HG02852 (cell line): ENCODE results near the gene KIF21B.

ENCODE experiments used
- ATAC-seq: cut with Tn5 transposase; IDR thresholded peaks from one replicate; pipeline ENCODE4 v1.9.1; 2021; ENCODE audit warnings: mild to moderate bottlenecking, moderate library complexity; ENCODE audit not compliant: unreplicated experiment

The KIF21B gene, protein sequence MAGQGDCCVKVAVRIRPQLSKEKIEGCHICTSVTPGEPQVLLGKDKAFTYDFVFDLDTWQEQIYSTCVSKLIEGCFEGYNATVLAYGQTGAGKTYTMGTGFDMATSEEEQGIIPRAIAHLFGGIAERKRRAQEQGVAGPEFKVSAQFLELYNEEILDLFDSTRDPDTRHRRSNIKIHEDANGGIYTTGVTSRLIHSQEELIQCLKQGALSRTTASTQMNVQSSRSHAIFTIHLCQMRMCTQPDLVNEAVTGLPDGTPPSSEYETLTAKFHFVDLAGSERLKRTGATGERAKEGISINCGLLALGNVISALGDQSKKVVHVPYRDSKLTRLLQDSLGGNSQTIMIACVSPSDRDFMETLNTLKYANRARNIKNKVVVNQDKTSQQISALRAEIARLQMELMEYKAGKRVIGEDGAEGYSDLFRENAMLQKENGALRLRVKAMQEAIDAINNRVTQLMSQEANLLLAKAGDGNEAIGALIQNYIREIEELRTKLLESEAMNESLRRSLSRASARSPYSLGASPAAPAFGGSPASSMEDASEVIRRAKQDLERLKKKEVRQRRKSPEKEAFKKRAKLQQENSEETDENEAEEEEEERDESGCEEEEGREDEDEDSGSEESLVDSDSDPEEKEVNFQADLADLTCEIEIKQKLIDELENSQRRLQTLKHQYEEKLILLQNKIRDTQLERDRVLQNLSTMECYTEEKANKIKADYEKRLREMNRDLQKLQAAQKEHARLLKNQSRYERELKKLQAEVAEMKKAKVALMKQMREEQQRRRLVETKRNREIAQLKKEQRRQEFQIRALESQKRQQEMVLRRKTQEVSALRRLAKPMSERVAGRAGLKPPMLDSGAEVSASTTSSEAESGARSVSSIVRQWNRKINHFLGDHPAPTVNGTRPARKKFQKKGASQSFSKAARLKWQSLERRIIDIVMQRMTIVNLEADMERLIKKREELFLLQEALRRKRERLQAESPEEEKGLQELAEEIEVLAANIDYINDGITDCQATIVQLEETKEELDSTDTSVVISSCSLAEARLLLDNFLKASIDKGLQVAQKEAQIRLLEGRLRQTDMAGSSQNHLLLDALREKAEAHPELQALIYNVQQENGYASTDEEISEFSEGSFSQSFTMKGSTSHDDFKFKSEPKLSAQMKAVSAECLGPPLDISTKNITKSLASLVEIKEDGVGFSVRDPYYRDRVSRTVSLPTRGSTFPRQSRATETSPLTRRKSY (N-terminal part only)

DNA sequence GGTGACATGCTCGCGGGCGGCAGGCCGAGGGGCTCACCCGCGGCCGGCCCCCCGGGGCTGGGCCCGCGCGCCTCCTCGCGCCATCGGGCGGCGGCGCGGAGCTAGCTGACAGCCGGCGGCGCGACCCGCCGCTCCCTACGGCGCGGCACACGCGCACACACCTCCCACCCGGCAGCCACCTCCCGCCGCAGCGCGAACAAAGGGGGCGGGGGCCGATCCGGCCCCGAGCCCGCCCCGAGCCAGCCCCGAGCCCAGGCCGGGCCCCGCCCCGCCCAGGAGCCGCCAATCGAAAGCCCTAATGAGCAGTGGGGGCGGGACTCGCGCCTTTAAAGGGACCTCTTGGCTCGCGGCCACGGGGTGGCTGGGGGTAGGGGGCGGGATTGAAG is at the start of gene KIF21B:
Gene KIF21B, minus strand, starts transcription at position 198 of the 386 bp plus-strand sequence. CDS start 331 bp downstream, outside the sequence.
- ATAC-seq, result peak; percentile 57

DNA sequence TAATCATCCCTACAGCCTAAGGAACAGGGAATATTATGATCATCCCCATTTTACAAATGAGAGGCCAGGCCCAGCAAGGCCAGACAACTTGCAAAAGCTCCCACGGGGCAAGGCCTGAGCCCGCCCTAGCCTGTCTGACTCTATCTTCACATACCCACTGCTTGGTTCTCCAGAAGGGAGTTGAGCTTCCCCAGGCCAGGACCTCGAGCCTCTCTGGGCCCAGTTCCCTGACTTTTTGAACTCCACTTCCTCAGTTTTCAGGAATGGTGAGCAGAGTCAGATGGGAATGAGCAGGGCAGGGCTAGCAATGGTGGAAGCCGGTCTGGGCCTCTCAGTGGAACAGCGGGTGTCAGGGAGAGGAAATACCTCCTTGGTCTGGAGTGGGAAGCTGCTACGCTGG is 49.4 kb upstream of the KIF21B start:
- ATAC-seq, result no peak

DNA sequence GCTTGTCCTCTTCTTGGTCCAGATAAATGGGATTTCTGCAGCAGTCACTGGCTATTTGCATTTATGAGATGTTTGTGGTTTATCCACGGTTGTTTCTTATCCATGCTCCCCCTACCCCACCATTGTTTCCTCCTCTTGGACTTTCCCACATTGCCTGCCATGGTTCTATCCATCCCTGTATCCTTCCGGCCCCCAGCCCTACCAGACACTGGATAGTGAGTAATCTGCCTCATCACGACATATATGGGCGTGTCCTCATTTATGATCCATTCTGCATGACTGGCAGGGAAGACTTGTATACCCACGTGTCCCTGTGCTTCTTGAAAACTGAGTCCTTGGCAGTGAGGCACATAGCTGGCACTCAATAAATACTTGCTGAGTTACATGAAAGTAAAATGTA is 48.6 kb upstream of the KIF21B start:
- no peak for ATAC-seq

DNA sequence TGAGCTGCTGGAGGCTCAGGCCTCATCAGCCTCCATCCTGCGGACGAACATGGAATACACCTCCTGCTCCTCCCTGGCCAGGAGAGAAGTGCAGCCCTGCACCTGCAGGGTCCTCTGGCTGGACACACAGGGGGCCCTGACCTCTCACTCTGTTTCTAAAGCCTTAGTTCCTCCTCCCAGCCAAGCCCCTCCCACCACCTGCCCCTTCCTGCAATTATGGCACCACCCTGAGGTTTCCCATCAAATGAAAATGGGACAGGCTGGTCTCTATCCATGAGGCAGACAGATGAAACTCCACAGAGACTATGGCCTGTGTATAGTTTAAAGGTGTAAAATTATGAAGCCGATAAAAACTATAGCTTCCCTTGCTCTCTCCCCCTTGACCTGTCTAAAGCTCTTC is 46.1 kb upstream of the KIF21B start:
- no peak for ATAC-seq

DNA sequence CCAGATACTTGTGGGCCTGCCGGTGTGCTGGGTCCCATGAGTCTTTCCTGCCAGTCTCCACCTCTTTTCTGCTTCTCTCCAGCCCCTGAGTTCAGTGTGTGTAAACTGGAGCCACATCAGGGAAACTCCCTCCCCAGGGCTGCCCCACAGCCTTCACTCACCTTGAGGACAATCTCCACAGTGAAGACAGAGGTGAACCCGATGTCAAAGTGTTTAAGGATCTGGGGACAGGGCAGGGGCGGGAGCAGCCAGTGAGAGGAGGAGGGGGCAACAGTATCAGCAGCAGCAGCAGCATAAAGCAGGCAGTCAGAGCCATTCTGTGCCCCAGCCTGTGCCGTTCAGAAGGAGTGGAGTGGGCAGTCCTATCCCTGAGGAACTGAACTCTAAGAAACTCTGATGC is 45.5 kb upstream of the KIF21B start:
- no peak for ATAC-seq

DNA sequence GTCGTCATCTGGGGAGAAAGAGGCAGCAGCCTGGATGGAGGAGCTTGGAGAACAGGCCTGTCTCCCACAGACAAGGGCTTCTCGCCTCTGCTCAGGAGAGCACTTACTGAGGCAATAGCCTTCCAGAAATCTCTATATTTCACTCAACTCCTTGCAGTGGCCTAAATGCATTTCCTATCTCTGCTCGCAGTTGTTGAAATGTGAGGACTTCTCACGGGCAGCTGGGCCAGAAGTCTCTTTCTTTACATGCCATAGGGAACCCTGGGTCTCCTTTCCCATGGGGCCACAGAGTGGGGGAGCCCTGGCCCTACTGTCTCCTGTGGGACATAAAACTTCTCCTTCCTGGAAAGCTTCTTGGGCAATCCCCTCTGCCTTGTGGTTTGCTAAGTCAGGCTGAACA is 43.5 kb upstream of the KIF21B start:
- ATAC-seq, result no peak

DNA sequence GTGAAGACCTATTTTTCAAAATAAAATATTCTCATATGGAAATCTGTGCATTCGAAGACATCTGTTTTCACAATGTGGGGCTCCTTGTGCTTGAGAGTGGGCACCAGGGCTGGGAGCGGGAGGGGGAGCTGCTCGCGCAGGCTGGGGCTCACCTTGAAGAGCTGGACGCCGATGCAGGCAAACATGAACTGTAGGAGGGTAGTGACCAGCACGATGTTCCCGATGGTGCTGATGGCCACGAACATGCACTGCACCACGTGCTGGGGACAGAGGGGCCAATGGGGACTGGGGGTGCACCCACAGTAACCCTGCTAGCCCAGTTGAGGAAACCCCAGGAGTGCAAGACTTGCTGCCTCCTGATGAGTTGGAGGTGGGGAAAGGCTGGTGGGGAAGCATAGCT is 42.2 kb upstream of the KIF21B start:
- no peak for ATAC-seq

DNA sequence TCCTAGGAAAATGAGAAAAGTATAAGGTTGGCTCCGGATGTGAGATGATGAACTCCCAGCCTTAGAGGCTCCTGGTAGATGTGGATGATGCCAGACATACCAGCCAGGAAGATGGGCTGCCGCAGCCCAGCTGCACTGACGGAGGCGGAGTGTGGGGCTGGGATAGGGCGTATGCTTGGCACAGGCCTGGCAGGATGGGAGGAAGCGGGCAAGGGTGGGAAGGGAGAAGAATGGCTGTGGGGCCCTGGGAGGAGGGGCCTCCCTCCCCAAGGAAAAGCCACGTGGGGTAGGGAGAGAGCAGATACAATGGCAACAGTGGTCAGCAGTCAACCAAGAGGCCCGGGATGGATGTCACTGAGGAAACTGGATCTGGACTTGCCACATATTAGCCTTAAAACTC is 41.3 kb upstream of the KIF21B start:
- no peak for ATAC-seq

DNA sequence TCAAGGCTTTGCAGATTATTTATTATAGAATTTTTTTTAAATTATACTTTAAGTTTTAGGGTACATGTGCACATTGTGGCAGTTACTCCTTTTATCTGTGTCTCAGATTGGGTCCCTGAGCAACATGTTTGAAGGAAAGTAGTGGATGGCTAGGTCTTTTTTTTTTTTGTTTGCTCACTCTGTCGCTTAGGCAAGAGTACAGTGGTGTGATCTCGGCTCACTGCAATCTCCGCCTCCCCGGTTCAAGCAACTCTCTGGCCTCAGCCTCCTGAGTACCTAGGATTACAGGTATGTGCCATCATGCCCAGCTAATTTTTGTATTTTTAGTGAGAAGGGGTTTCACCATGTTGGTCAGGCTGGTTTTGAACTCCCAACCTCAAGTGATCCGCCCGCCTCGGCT is 39.6 kb upstream of the KIF21B start:
- no peak for ATAC-seq

DNA sequence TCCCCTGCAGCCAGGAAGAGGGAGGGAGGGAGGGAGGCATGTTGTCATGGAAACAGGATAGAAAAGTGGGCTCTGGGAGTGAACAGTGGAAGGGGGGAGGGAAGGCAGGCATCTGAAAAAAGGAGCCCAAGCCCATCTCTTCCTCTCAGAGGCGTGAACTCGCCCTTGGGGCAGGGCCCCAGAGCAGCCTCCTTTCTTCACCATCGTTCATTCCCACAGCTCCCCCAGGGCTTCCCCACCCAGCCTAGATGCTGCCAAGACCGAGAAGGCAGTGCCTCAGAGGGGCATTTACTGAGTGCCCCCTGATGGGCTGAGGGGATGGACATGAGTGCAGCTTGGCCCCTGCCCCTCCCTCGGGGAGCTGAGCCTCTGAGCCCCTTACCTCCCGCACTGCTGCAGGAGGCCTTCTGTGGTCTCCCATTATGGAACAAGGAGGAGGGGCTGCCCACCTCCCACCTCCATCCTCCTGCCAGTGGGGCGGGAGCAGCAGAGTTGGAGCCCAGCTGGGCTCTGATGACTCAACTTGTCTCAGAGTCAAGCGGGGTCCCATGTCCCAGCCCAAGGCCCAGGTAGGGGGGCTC is 39.1 kb upstream of the KIF21B start:
- no peak for ATAC-seq

DNA sequence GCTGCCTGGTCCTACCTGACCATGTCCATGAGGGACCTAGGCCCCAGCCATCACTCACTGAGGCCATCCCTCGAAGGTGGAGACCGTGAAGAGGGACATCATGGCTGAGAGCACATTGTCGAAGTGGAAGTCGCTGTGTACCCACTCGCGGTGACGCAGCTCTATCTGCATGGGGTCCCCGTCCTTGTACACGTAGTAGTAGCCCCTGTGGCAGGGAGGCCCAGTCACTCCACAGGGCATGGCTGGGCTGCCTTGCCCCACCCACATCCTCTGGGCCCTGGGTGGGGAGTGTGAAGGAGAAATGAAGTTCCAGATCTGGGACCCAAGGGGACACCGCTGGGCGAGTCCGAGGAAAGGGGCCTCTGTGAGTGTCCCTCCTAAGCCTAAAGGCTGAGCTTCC is 38.4 kb upstream of the KIF21B start:
- no peak for ATAC-seq

DNA sequence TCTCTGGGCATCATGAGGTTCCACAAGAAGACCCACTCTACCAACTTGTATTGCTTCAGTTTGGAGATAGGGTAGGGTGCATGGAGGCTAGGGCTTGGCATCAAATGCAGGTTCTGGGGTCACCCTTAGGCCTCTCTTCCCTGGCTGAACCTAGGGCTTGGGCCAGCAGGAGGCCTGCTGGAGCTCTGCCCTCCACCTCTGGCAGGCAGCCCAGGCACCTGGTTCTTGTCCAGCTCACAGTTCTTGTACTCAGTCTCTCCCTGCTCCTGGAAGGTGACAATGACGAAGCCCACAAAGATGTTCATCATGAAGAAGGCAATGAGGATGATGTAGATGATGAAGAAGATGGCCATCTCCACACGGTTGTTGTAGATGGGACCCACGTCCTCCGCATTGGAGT is 37.5 kb upstream of the KIF21B start:
- ATAC-seq, result no peak

DNA sequence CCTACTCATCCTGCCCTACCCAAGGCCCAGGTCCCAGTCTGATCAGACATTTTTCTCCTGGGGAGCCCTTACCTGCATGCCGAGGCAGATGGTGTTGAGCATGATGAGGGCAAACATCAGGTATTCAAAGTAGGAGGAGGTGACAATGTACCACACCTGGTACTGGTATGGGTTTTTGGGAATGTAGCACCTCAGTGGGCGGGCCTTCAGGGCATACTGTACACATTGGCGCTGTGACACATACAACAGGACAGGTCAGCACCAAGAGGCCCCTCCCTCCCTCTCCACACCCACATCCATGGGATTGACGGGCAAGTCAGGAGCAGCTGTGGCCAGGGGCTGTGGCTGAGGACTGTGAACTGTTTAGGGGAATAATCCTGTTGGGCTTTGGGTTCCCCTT is 37.1 kb upstream of the KIF21B start:
- no peak for ATAC-seq

DNA sequence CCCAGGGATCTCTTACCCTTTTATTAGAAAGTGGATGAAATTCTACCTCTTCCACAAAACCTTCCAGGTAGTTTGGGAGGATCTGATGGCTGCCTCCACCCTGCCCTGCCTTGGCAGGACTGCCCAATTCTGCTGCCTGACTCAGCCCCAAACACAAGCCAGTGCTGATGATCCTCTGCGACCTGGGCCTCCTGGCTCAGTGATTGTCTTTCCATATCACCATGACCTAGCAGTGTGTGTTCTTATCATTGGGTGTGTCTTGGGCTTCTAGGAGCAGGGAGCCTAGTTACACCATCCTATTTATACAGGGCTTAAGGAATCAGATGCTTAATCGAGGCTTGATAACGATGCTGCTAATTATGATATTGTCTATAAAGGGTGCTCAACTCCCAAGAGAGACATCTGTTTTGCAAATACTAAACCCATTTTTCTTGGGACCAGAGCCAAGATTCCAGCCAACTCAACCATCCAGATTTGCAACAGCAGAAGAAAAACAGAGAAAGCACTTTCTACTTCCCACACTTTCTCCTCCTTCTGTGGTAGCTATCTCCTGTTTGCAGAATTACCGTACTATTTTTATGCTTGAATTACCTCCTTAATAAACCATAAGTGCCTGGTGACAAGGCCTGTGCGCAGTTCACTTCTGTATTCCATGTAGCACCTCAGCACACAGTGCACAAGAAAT is 36.5 kb upstream of the KIF21B start:
- no peak for ATAC-seq

DNA sequence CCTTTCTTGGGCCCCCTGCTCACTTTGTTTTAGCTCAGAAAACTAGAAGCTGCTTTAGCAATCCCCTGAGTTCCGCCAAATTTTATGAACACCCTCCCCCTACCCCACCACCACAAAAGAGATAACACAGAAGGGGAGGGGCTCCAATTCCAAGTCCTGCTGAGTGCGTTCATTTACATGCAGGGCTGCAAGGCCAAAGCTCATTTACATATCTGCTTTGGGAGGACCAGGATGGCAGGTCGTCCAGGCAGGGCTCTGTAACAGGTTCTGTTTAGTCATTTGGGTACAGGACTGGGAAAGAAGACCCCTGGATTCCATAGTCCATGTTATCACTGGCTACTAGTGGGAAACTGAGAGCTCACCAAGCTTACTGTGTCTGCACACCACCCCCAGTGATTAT is 35.9 kb upstream of the KIF21B start:
- no peak for ATAC-seq

DNA sequence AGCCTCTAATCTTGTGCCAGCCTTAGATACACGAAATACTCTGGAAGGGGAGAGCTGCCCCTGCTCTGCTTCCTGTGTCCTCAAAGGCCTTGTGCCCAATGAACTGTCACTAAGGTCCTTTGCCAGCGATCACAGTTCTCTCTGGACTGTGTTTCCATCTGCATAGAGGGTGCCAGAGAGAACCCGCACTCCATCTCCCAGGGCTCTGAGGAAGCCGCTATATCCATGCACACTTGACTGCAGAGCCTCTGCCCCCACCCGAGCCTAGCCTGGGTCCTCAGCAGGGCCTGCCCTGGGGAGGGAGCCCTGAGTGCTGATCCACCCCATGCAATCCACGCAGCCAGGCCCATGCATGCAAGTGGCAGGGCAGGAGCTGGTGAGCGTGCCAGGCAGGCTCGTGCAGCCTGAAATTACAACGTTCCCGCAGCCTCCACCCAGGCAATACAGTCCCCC is 30.6 kb upstream of the KIF21B start:
- no peak for ATAC-seq

DNA sequence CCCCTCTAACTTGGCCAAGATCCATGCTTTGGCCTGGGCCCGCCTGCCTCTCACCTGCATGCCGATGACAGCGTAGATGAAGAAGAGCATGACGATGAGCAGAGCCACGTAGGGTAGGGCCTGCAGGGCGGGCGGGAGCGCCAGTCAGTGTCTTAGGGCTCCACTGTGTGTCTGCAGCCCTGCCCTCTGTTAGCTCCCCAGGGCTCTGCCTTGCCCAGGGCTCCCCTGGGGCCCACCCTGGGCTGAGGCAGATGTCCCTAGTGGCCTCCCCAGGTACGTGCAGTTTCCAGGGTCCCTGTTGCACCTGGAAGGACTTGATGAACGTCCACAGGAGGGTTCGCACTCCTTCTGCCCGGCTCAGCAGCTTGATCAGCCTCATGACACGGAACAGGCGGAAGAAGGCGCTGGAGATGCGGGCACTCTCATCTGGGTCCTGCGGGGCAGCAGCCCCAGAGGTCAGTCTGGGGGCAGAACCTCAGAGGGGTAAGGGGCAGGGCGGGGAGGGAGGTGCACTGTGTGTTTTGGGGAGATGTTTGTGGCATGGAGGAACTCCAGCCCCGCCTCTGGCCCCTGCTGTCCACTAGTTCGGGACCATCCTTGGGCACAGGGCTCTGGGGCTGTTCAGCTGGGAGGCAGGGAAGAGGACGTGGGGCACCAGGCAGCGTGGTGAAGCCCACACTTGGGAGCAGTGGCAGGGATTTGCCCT is 29.8 kb upstream of the KIF21B start:
- no peak for ATAC-seq

DNA sequence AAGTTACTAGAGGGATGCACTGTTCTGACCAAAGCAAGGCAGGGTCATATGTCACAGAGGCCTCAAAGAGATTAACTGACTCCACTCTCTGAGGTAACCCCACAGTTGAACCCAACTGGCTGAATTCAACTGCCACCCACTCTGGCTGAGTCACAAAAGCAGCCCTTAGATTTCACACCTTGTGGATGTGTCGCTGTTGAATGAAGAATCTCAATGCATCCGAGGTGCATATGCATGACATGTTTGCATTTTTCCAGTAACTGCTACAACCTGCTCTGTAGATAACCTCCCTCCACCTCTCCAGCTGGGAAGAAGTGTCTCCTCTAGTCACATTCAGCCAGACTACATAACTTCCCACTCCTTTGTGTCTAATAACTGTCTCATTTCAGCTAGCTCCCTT is 27.9 kb upstream of the KIF21B start:
- no peak for ATAC-seq

DNA sequence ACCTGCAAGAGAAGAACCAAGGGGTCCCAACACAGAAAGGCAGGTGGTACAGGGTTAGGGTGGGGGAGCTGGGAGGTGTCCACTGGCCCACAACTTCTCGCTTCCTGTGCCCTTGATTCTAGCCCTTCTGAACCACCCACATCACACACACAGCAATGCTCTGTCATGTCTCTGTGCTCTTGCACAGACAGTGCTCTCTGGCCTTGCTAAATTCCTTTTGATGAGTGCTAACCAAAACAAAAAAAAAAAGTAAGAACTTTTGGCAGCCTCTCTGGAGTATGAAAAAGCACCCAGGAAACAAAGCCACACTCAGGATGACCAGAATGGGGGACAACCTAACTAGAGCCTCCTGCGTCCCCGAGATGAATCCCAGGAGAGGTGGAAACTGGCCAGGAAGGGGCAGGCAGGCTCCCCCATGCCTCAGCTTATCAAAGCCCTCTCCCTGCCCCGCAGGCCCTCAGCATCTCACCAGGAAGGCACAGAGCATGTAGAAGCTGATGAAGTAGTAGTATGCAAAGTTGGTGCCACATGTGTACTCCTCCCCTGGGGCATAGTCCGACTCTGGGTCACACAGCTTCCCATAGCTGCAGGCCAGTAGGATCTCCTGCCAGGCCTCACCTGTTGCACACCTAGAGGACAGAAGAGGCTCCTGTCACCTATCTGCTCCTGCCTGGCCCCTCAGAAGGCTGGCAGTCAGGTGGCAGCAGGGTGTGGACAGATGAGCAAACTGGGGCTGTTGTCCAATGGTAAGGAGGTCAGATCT is 27.2 kb upstream of the KIF21B start:
- ATAC-seq, result no peak
